NCI-H774 (cell line): ENCODE results near the gene FLOT2.
"Not testable (repeated sequence)": the region's sequence is repeated elsewhere in the genome, so short reads cannot be mapped to it uniquely, and the experiment has no call there.

Source experiments
- DNase-seq: peaks from one replicate; lab custom pipeline; 2025; lab: John Stamatoyannopoulos, UW

Gene FLOT2, protein sequence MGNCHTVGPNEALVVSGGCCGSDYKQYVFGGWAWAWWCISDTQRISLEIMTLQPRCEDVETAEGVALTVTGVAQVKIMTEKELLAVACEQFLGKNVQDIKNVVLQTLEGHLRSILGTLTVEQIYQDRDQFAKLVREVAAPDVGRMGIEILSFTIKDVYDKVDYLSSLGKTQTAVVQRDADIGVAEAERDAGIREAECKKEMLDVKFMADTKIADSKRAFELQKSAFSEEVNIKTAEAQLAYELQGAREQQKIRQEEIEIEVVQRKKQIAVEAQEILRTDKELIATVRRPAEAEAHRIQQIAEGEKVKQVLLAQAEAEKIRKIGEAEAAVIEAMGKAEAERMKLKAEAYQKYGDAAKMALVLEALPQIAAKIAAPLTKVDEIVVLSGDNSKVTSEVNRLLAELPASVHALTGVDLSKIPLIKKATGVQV

DNA sequence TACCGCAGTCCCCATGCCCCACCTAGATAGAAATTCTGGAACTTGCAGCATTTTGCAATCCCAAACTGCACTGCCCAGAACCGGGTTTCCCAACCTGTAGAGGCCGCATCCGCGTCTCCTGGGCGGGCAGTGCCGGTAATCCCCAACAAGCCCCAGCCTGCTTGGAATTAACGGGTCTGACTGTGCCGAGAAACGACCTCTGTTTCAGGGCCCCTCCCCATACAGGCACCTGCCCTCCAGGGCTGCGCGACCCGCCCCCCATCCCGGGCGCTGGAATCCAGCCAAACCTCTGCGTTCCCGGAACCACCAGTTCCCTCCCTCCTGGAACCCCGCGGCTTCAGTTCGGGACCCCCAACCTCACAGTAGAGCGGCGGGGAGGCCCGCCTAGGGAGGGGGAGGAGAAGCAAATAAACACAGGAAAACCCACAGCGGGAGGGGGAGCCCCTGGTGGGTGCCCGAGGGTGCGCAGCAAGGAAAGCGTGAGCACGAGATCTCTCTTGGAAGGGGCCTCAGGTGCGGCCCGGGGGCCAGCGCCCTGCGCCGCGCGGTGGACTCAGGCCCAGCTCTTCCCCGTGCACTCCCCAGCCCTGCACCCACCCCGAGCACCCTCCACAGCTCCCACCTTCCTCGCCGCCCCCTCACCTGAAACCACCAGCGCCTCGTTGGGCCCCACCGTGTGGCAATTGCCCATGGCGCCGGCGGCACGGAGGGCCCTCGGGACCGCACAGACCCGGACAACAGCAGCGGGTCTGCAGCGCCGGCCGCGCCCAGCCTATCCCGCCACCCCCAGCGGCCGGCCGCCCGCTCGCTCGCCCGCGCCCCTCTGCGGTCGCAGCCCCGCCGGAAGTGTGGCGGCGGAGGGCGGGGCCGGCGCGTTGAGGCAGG lies at the start of gene FLOT2:
Gene FLOT2, minus strand, starts transcription at position 850 of the 885 bp plus-strand sequence. Its CDS starts 159 bp downstream, at position 691.
- DNase-seq = peak; percentile 48

DNA sequence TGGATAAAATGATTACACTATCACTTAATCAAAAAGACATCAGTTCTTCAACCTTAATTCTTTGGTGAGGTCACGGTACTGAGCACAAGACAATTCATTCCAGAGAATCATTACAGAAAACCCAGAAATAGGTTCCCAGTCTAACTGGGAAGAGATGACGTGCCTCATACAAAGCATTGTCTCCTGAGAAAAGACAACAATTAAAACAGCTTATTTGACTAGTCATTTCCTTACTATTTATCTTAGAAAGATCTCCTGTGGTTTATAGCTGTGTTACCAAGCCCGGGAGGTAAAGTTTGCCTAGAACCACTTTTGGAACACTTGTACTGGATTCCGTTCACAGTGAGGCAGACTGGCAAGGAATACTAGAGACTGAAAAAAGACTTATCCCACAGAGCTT lies 48.7 kb upstream of the FLOT2 start:
- DNase-seq = no peak

DNA sequence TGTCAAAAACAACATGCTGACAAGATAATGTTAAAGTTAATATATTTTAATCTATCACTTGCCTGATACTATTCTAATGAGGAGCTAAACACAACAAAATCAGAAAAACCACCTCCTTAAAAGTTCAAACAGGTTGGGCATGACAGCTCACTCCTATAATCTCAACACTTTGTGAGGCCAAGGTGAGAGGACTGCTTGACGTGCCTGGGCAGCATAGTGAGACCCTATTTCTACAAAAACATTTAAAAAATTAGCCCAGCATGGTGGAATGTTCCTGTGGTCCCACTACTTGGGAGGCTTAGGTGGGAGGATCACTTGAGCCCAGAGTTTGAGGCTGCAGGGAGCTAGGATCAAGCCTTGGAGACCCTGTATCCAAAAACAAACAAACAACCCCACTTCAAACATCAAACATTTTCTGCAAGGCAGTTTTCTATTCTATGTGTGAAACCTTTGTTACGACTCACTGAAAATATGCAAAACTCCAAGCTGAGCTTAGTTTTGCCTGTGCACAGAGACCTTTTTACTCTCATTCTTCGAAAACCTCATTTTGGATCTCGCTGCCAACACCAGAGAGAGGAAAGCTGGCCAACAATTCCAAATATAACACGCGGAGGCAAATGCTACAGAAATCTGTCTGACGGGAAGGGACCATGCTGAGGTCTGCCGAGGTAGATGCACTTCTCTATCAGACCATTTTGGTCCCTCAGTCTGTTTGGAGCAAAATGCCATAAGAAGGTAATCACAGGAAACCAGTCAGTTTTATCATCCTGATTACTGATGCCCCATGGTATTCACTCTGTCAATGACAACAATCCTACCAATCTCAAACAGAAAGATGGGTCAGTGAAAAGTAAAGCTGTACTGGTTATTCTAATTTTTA lies 47.6 kb upstream of the FLOT2 start:
- DNase-seq = no peak

DNA sequence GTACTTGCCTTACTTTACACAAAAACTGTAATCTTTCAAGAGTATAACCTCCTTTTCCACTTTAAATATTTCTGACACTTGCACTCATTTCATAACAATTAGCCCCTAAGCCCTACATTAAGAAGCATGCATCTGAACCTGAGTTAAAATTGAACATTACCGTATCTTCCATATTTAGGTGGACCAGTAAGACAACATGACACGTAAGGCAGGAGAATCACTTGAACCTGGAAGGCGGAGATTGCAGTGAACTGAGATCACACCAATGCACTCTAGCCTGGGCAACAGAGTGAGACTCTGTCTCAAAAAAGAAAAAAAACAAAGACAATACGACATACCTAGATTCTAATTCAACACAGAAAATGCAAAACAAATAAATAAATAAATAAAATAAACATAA lies 46.8 kb upstream of the FLOT2 start:
- DNase-seq = no peak

DNA sequence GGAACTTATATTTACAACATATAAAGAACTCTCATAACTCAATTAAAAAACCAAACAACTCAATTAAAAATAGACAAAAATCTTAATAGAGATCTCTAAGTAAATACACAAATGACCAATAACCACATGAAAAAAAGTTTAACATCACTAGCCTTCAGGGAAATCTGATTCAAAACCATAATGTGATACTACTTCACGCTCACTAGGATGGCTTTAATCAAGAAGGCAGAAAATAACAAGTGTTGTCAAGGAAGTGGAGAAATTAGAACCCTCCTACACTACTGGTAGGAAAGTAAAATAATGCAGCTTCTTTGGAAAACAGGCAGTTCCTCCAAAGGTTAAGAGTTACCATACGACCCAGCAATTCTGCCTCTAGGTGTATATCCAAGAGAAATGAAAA lies 45.4 kb upstream of the FLOT2 start:
- no peak for DNase-seq

DNA sequence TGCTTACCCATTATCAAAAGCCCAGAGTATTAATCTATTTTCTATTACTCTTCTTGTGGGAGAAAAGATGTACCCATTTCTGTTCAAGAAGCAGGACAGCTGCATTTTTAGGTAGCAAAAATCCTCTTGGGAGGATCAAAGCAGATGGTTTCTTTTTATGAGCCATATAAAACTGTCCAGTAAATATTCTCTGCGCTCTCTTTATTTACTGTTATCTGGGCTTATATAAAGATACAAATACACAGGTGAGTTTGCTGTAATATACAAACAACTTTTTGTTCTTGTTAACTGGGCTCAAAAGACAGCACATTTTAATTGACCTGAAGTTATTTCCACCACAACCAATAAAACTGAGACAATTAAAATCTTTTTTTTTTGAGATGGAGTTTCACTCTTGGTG lies 43.7 kb upstream of the FLOT2 start:
- DNase-seq = no peak

DNA sequence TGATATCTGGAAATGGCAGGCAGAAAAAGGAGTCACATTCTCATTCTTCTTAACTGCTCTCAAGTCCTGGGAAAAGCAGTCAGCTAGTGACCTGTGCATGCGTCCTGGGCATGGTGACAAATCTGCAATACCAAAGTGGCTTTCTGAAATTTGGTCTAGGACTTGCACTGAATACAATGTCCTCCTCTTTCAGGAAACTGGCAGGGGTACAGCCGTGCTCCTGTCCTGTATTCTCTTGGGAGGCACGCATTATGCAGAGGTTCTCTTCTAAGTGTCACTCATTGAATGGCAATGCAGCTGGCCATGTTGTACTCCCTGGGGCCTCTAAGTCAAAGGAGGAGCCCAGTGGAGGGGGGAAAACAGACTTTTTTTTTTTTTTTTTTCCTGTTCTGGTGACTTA lies 43.1 kb upstream of the FLOT2 start:
- no peak for DNase-seq

DNA sequence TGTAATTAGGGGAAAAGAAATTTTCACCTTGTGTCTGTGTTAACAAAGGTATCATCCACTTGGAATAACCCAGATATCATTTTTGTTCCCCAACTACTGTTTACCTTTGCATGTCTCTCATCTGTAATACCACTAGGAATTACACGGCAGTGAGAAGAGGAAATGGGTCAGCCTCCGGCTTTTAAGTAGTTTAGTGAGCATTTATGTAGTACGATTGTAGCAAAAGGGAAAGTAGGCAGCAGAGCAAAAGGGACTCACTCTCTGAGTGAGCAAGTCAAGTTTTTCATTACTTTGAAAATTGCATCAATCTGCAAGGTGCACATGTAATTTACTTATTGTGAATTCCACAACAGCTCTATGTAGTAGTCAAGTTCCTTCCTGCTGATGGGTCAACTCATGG lies 42.6 kb upstream of the FLOT2 start:
- no peak for DNase-seq

DNA sequence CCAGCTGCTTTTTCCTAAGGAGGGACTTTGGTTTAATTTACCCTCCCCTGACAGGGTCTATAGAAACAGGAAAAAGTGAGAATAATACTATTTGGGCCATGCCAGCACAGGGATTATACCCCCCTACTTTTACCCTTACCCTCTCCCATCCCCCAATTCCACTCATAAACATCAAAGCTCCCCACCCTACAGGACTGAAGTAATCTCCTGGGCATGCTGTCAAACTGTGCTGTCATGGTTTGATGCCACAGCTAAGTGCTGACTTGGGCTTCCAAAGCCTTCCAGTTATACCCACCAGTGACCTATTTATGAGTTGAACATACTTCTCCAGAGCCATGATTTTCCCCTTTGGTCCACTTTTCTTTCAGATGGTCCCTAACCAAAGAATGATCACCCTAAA lies 41.0 kb upstream of the FLOT2 start:
- no peak for DNase-seq

DNA sequence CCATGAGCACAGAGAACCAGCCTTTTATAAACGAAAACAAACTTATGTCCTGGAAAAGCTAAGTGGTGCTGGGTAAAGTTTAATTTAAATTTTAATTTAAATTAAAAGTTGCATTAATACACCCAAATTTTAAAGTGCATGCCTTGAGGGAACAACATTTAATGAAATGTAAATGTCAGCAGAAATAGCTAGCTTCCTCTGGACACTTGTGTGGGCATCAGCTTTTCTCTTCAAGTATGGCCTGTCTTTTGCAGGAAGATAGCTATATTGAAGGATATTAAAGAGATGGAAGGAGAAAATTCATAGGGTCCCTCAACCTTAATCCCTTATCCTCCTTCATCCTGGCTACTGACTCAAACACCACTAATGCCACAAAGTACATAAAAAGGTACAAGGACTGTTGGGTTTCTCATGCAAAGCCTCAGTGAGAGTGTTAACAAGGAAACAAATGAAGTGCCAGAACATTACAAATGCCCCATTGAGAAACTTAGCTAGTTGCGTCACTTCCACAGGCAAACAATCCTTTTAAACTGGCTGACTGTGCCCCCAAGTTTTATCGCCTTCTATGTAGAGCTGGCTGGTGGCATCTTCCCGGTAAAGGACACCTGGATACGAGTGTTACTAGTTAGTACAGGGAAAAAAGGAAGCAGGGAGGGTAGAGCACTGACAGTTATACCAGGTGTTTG lies 39.7 kb upstream of the FLOT2 start:
- no peak for DNase-seq

DNA sequence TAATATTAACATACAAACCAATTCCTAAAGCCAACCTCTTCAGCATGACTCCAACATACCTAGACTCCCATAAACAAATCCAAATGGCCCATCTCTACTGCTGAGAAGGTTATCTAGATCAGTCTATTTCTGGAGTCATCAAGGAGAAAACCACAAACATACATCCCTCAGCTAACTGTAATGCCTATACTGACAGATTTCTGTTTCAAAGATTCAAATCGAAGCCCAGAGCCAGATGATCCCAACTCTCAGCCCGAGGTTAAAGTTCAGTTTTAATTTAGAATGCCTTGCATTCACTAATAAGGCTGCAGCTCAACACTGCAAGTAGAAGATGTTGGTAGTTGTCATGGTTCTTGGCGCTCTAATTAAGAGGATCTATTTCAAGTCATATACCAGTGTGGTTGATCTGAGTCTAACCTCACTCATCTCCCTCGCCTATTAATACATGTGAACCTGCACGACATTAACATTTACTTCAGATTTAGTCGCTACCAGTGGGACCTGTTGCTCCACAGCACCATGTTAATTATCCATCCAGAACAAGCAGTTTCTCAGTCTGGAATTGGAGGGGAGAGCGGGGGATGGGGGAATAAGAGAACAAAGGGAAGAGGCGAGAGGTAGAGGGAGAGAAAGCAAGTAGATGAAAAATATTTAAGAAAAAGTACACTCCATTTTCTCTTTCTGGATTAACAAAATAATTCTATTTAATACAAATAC lies 38.4 kb upstream of the FLOT2 start:
- no peak for DNase-seq

DNA sequence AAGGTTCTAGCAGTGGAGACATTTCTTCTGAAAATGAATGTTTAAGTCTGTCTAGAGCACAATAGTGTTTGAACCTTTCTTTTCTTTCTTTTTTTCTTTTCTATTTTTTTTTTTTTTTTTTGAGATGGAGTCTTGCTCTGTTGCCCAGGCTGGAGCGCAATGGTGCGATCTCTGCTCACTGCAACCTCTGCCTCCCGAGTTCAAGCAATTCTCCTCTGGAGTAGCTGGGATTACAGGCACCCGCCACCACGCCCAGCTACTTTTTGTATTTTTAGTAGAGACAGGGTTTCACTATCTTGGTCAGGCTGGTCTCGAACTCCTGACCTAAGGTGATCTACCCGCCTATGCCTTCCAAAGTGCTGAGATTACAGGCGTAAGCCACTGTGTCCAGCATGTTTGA lies 37.0 kb upstream of the FLOT2 start:
- DNase-seq = not testable (repeated sequence)

DNA sequence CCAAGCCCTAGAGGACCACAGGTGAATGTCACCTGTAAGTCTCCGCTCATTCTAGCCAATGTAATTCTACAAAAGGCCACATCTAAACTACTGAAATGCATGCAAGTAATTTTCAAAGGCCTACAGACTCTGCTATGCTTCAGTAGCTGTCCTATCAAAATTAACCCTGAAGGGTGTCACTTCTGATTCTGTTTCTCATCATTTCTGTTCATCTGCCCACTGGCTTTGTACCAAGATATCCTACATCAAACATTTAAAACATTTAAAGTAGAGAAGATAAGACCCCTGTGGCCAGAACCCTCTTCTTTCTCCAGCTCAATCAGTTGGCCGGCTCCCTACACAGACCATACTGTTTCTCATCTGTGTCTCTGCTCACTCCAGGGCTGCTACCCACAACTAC lies 32.3 kb upstream of the FLOT2 start:
- no peak for DNase-seq

DNA sequence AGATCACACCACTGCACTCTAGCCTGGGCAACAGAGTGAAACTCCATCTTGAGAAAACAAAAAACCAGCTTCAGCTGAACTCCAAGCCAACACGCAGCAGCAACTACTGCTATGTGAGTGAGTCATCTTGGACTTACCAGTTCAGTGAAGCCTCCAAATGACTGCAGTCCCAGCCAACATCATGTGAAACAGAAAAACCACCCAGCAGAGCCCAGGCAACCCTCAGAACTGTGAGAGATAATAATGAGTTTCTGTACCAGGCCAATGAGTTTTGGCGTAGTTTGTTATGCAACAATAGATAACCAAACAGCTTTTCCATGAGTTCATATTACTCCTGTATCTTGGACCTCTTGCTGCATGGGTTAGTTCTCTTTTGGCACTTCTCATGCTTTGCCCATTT lies 30.5 kb upstream of the FLOT2 start:
- DNase-seq = no peak

DNA sequence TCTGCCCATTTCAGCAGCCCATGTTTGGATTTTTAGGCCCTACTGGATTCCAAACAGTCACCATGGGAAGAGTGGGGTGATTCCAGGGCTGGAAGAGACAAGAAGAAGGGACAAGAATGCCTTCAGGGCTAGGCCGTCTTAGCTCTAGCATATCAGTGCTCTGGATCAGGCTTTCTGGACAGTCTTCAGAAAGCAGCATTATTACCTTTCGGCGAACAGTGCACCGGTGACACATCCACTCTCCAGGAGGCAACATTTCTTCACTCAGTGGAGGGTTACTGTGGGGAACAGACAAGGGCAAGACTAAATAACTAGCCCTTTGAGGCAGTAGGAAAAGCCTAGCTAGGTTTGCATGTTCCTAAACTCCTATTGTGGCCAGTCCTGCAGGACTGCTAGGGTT lies 29.3 kb upstream of the FLOT2 start:
- no peak for DNase-seq

DNA sequence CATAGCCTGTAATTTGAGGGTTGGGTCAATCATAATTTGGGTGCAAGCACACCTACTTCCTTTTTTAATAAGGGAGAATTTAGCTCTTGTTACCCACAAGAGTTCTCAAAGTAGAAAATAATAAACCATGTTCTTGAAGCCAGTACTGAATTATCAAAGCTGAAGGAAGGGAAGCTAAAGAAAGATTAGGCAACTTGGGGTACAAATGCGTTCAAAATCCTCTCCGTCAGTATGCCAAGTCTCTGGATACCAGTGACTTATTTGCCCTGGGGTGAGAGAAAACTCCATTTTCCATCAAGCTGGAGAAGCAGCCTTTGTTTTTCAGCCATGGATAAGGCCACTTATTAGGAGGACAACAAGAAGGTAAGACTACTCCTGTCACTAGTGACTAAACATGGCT lies 28.8 kb upstream of the FLOT2 start:
- no peak for DNase-seq

DNA sequence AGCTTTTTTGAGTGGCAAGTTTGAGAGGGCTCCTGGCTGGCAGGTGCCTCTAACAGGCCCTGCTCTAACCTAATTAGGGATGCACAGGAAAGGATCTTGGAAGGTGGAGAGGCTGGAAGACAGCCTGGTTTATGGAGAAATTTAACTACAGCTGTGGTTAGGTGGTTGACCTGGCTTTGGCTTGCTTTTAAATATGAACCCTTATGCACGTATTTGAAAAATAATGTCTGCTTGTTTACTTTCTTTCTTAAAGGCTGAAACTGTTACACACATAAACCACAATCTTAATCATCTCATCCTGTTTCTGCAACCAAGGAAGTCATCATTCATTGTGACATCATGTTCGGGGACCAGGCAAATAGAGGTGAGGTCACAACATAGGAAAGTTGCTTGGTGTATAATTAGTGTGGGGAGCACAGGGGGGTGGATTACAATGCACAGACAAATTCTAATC lies 28.4 kb upstream of the FLOT2 start:
- peak; percentile 40 for DNase-seq

DNA sequence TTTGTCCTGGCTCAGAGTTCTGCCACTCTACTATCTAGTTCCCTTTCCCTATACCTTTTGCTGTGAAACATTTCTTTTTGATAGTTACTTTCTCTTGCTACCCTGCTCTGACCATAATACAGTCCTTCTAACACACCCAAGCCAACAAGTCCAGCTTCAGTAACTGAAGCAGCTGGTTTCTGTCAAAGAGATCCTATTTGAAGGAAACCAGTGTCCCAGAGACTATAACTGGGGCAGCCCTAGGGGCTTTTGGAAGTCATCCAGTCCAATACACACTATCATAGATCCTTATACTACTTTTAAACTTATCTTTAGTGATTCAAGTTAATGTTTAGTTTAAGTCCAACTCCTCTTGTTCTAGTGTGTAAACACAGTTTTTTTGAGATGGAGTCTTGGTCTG lies 22.7 kb upstream of the FLOT2 start:
- no peak for DNase-seq

DNA sequence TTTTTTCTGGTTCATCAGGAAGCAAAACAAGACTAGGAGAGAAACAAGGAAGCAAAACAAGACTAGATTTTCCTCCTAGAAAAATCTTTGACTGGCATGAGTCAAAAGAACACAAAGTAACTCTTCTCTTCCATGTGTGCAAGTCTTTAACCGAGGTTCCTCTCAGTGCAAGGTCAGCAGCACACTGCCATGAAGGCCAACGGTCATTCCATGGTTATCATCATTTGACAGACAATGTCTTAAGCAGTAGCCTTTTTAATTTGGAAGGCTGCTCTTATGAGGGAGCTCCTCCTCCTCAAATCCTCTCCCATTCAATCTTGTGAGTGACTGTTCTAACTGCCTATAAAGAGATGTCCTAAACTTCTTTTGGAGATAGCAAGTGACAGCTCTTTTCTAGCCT lies 20.8 kb upstream of the FLOT2 start:
- no peak for DNase-seq

DNA sequence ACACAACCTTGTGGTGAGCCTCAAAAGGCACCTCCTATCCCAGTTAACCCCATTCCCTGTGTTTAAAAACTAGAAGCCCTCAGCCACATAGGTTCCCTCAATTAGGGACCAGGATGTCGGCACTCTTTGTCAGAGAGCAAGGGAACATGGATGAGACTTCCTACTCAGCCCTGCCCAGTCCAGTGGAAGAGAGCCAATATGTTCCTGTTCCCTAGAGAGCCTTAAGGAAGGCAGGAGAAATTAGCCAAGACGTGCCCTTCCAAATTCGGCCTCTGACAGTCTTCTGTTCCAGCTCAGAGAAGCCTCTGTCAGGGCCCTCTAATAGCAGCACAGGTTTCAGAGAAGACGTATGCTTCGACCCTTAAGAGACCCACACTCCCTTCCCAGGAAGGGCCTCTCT lies 19.9 kb upstream of the FLOT2 start:
- DNase-seq = no peak

DNA sequence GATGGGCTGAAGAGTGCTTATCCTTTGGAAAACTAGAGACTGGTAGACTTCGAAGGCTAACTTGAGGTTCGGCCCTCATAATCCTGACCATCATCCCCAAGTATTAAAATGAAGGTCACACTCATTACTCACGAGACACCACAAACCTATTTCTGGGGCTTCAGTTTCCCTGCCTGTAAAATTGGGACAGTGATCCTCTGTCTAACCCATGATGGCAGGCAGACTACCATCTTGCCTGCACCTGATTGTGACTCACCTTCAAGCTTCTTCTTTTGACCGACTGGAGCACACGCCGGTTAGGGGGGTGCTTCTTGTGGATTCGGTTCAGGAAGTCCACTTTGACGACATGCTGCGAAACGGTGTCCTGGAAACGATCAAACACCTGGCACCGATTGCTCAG lies 19.5 kb upstream of the FLOT2 start:
- no peak for DNase-seq
